ENCODE results near the gene ZNF121.

DNA sequence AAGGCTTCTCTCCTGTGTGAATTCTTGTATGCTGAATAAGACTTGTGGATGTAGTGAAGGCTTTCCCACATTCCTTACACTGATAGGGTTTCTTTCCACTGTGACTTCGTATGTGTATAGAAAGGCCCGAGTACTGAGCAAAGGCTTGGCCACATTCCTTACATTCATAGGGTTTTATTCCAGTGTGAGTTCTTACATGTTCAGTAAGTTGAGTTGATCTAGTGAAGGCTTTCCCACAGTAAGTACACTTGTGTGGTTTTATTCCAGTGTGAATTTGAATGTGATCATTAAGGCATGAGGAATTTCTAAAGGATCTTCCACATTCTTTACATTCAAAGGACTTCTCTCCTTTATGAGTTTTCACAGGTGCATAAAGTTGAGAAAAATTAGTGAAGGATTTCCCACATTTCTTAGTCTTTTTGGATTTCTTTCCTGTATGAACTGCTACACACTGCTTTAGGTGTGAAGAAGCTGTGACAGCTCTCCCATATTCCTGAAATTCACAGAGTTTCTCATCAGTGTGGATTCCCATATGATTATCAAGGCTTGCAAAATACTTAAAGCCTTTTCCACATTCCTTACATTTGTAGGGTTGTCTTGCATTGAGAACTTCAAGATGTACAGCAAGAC is 26.3 kb upstream of the ZNF121 start:
- no peak for TF ChIP-seq SP1 (IDR thresholded peaks at IDR 0.05)
- no peak for TF ChIP-seq NFRKB (IDR thresholded peaks at IDR 0.05)
- TF ChIP-seq FOXM1 (IDR thresholded peaks at IDR 0.05; ENCODE audit: borderline replicate concordance), result no peak
- no peak for TF ChIP-seq FOXA1 (IDR thresholded peaks at IDR 0.05)
- TF ChIP-seq CTBP1 (IDR thresholded peaks at IDR 0.05; ENCODE audit: borderline replicate concordance), result no peak
- no peak for TF ChIP-seq FOXK2 (IDR thresholded peaks at IDR 0.05)
- TF ChIP-seq SUZ12 (IDR thresholded peaks at IDR 0.05), result no peak
- no peak for TF ChIP-seq ARNT (IDR thresholded peaks at IDR 0.05)
- no peak for TF ChIP-seq HDGF (IDR thresholded peaks at IDR 0.05; ENCODE audit: borderline replicate concordance)
